CD4-positive, alpha-beta T cell (primary cell): ENCODE measurements around the gene GSK3A. TPM values are rescaled to one million over a fixed set of nuclear protein-coding genes. Genes with fewer than 3 reads are reported as not detected.
A peak's percentile ranks its signal among the peaks of the same experiment; 100 is the strongest.

ENCODE experiments used
- ATAC-seq: fragments of 200-7000 bp; cut with Tn5 transposase; one replicate; pipeline ENCODE4 v1.10.0; 2022; ENCODE audit warnings: mild to moderate bottlenecking; ENCODE audit not compliant: poor library complexity
- CTCF ChIA-PET: fragments of 350-600 bp; sonication (Branson Sonifier 250); formaldehyde crosslinking; loops from one replicate; lab custom pipeline; 2021; ENCODE audit warnings: antibody characterized with exemption, inconsistent platforms; lab: Charles Lee
- POLR2A ChIA-PET: fragments of 350-600 bp; sonication (Branson Sonifier 250); formaldehyde crosslinking; loops from one replicate; lab custom pipeline; 2021; ENCODE audit warnings: antibody characterized with exemption, inconsistent platforms; lab: Charles Lee
- DNase-seq, 14 experiments: peaks; one replicate each; pipeline ENCODE4 v3.0.0-alpha.2; 2013 to 2020; ENCODE audit warnings: mixed read lengths in 2 of 14
- H3K27ac ChIP-seq, 2 donors: one replicate each; pipeline versions ENCODE4 v1.5.1 to v1.7.0; 2013; ENCODE audit warnings: low read length in 2 of 2, low read depth in 1 of 2, mild to moderate bottlenecking in 1 of 2
- H3K27me3 ChIP-seq, 2 experiments: 1 replicate in 1 of 2; 2 replicates in 1 of 2; pipeline versions ENCODE4 v1.6.1 to v1.7.0; 2013; ENCODE audit warnings: low read length in 2 of 2, control low read depth in 1 of 2, mild to moderate bottlenecking in 1 of 2, moderate library complexity in 1 of 2; ENCODE audit not compliant: insufficient read depth in 2 of 2, control insufficient read depth in 1 of 2
- H3K36me3 ChIP-seq: one replicate; pipeline ENCODE4 v1.6.1; 2013; ENCODE audit warnings: low read length, control low read depth; ENCODE audit not compliant: insufficient read depth
- H3K4me1 ChIP-seq: one replicate; pipeline ENCODE4 v1.6.1; 2013; ENCODE audit warnings: low read length, control low read depth; ENCODE audit not compliant: insufficient read depth
- H3K4me3 ChIP-seq: one replicate; pipeline ENCODE4 v1.5.1; 2013; ENCODE audit warnings: mild to moderate bottlenecking, low read length, moderate library complexity
- H3K9me3 ChIP-seq, 2 experiments: 1 replicate in 1 of 2; 2 replicates in 1 of 2; pipeline versions ENCODE4 v1.6.1 to v1.7.0; 2013; ENCODE audit warnings: low read length in 2 of 2, mild to moderate bottlenecking in 2 of 2, control low read depth in 1 of 2, moderate library complexity in 1 of 2; ENCODE audit not compliant: control insufficient read depth in 1 of 2, insufficient read depth in 1 of 2
- H3K27ac Mint-ChIP-seq: one replicate; pipeline ENCODE4 v1.8.0; 2020; ENCODE audit warnings: mixed read lengths
- H3K27me3 Mint-ChIP-seq: one replicate; pipeline ENCODE4 v1.8.0; 2021; ENCODE audit warnings: mixed read lengths
- H3K36me3 Mint-ChIP-seq: one replicate; pipeline ENCODE4 v1.8.0; 2021; ENCODE audit warnings: low read depth, mixed read lengths
- H3K4me1 Mint-ChIP-seq: one replicate; pipeline ENCODE4 v1.8.0; 2021; ENCODE audit warnings: low read depth, mixed read lengths
- H3K4me3 Mint-ChIP-seq: one replicate; pipeline ENCODE4 v1.8.0; 2020; ENCODE audit warnings: mild to moderate bottlenecking, mixed read lengths
- H3K9me3 Mint-ChIP-seq: one replicate; pipeline ENCODE4 v1.8.0; 2020; ENCODE audit warnings: mixed read lengths
- CTCF ChIP-seq: fragments of 200-600 bp; IDR thresholded peaks from one replicate; pipeline ENCODE4 v1.8.0; 2022; ENCODE audit warnings: antibody characterized with exemption, mild to moderate bottlenecking
- intact Hi-C, 2 experiments: fragments of 100-400 bp; cut with DNase I in 1 of 2; cut with micrococcal nuclease in 1 of 2; formaldehyde crosslinking; loops; one replicate each; pipeline versions ENCODE4 v1.15.1 to v1.9.0; 2023 to 2025; cut with DNase I, micrococcal nuclease
- total RNA-seq, 174 experiments: library from RNA in 2 of 174; stranded (reverse) in 2 of 174; gene quantifications; one replicate each; pipeline ENCODE4 v1.2.3 and lab custom pipeline; 2021 to 2026

The GSK3A gene
- total RNA-seq, 2 experiments from 2014 or later: 13.6 to 13.9 TPM

- Histone ChIP-seq H3K9me3 (no peaks in the 10 kb centered on the region), H3K36me3 (peaks cover 14% of the 10 kb centered on the region), H3K4me1 (peaks cover 90% of the 10 kb centered on the region), H3K4me3 (no peak overlapping the region), H3K27me3 (no peaks in the 10 kb centered on the region), H3K27ac (no peak overlapping the region)
- Mint-ChIP-seq H3K27ac (peak overlapping the region; percentile 84), H3K9me3 (no peaks in the 10 kb centered on the region), H3K4me3 (peak overlapping the region; percentile 89), H3K27me3 (no peaks in the 10 kb centered on the region), H3K36me3 (peaks cover 17% of the 10 kb centered on the region), H3K4me1 (peaks cover 52% of the 10 kb centered on the region)
- TF ChIP-seq CTCF: no peak
- ATAC-seq: no peak
- intact Hi-C loops: loop anchor here in 1 of 2 experiments (2.0 kb wide), 1 partner anchor 34 kb away; no protein-coding TSS in a partner anchor
- peak in 3 of 14 experiments; percentile 0 to 31 (median 21) for DNase-seq
- POLR2A ChIA-PET: interaction anchor here (1.0 to 4.5 kb wide), 5 partner anchors 9 to 146 kb away, joined by 3 to 53 read pairs (median 6); partner anchors contain the start of genes CIC, GSK3A and POU2F2
- CTCF ChIA-PET: interaction anchor here (1.0 to 3.9 kb wide), 7 partner anchors 8 to 94 kb away, joined by 3 to 30 read pairs (median 8); partner anchors contain the start of genes CIC and GSK3A
Observed at GRCh38 chr19:42278452-42279154, 36.2 kb upstream of the GSK3A start.

GRCh38 chr19:42277821-42278451 lies 35.5 kb upstream of the GSK3A start:
- Mint-ChIP-seq H3K27ac (peak overlapping the region; percentile 84), H3K4me1 (peaks cover 52% of the 10 kb centered on the region), H3K9me3 (no peaks in the 10 kb centered on the region), H3K4me3 (no peak overlapping the region), H3K27me3 (no peaks in the 10 kb centered on the region), H3K36me3 (peaks cover 21% of the 10 kb centered on the region)
- ChIA-PET POLR2A (interaction anchor here (2.5 to 4.5 kb wide), 2 partner anchors 8 to 34 kb away, joined by 44 to 53 read pairs; partner anchors contain the start of genes CIC and GSK3A), CTCF (no interaction called here)
- Histone ChIP-seq H3K4me3 (no peak overlapping the region), H3K9me3 (no peaks in the 10 kb centered on the region), H3K4me1 (peaks cover 85% of the 10 kb centered on the region), H3K27ac (no peak overlapping the region), H3K36me3 (peaks cover 21% of the 10 kb centered on the region), H3K27me3 (no peaks in the 10 kb centered on the region)
- ATAC-seq (no peak), DNase-seq (peak in 2 of 14 experiments; percentile 1 to 23)
- intact Hi-C loops: loop anchor here in 1 of 2 experiments (2.0 kb wide), 1 partner anchor 33 kb away; no protein-coding TSS in a partner anchor
- TF ChIP-seq CTCF: no peak

GRCh38 chr19:42276821-42277220 lies 34.4 kb upstream of the GSK3A start:
- no peaks in the 10 kb centered on the region for H3K27me3 Mint-ChIP-seq
- Histone ChIP-seq H3K4me3 (no peak overlapping the region), H3K9me3 (no peaks in the 10 kb centered on the region), H3K4me1 (peaks cover 78% of the 10 kb centered on the region), H3K27ac (no peak overlapping the region), H3K27me3 (no peaks in the 10 kb centered on the region), H3K36me3 (peaks cover 31% of the 10 kb centered on the region)
- intact Hi-C loops: no loop called here
- H3K4me3 Mint-ChIP-seq: no peak overlapping the region
- H3K27ac Mint-ChIP-seq: peak overlapping the region; percentile 57
- ChIA-PET CTCF (no interaction called here), POLR2A (no interaction called here)
- DNase-seq (peak in 2 of 14 experiments; percentile 11 to 15), ATAC-seq (no peak)
- H3K4me1 Mint-ChIP-seq: peaks cover 44% of the 10 kb centered on the region
- H3K36me3 Mint-ChIP-seq: peaks cover 21% of the 10 kb centered on the region
- TF ChIP-seq CTCF: no peak
- H3K9me3 Mint-ChIP-seq: no peaks in the 10 kb centered on the region
